Endometrial microvascular endothelial cells (primary cell): ENCODE data around the gene NME3. TPM values are rescaled to one million over a fixed set of nuclear protein-coding genes. Genes with fewer than 3 reads are reported as not detected.

Source experiments
- total RNA-seq: library from RNA; depleted of rRNA; stranded (reverse); fragments of >200 nt; gene quantifications from one replicate; pipeline ENCODE4 v1.2.3, GENCODE V29; 2015; ENCODE audit errors: inconsistent ontology term

Gene NME3
- total RNA-seq, 1 donor from 2014 or later, result 65.6 TPM

Other genes with a start within 250 kb of the NME3 start
- 17.6 TPM for gene TMEM204, start 237.9 kb downstream of the NME3 start, total RNA-seq
- 9.6 TPM for gene IFT140, start 159.5 kb downstream of the NME3 start, total RNA-seq
- gene CRAMP1, start 159.2 kb downstream of the NME3 start, total RNA-seq, result 6.1 TPM
- 85.9 TPM for gene JPT2, start 93.3 kb downstream of the NME3 start, total RNA-seq
- 35.8 TPM for gene MAPK8IP3, start 65.3 kb downstream of the NME3 start, total RNA-seq
- 3.5 TPM for gene EME2, start 1.3 kb upstream of the NME3 start, total RNA-seq
- 148 TPM for gene MRPS34, start 1.6 kb upstream of the NME3 start, total RNA-seq
- 35.5 TPM for gene SPSB3, start 11.0 kb upstream of the NME3 start, total RNA-seq
- 96.6 TPM for gene NUBP2, start 11.4 kb upstream of the NME3 start, total RNA-seq
- not detected for gene IGFALS, start 22.2 kb upstream of the NME3 start, total RNA-seq
- gene HAGH, start 55.3 kb upstream of the NME3 start, total RNA-seq, result 73.6 TPM
- gene FAHD1, start 55.7 kb upstream of the NME3 start, total RNA-seq, result 71.5 TPM
- gene MEIOB, start 100.6 kb upstream of the NME3 start, total RNA-seq, result not detected
- gene HS3ST6, start 146.9 kb upstream of the NME3 start, total RNA-seq, result not detected
- 11.2 TPM for gene MSRB1, start 171.7 kb upstream of the NME3 start, total RNA-seq
- gene RPL3L, start 183.1 kb upstream of the NME3 start, total RNA-seq, result not detected
- gene NDUFB10, start 188.0 kb upstream of the NME3 start, total RNA-seq, result 270 TPM
- 2,988 TPM for gene RPS2, start 193.3 kb upstream of the NME3 start, total RNA-seq
- gene RNF151, start 195.3 kb upstream of the NME3 start, total RNA-seq, result not detected
- 79.9 TPM for gene TBL3, start 200.5 kb upstream of the NME3 start, total RNA-seq
- gene NOXO1, start 209.9 kb upstream of the NME3 start, total RNA-seq, result 0.09 TPM
- 17.2 TPM for gene GFER, start 212.7 kb upstream of the NME3 start, total RNA-seq
- gene SYNGR3, start 218.4 kb upstream of the NME3 start, total RNA-seq, result not detected
- 50.6 TPM for gene ZNF598, start 238.3 kb upstream of the NME3 start, total RNA-seq
- not detected for gene NPW, start 248.2 kb upstream of the NME3 start, total RNA-seq